ENCODE measurements around the gene UQCC2.

The UQCC2 gene

GRCh38 chr6:33696076-33696475 is 15.4 kb downstream of the UQCC2 start:
- no peak for DNase-seq (ENCODE audit: low read depth)
- TF ChIP-seq CTCF (conservative IDR thresholded peaks at IDR 0.05; ENCODE audit: low read depth, low read length), result no peak
- no peak overlapping the region for H3K4me3 ChIP-seq (ENCODE audit: low read depth, low read length)

- no peak for DNase-seq (ENCODE audit: low read depth)
- H3K4me3 ChIP-seq (ENCODE audit: low read depth, low read length), result no peak overlapping the region
- no peak for TF ChIP-seq CTCF (conservative IDR thresholded peaks at IDR 0.05; ENCODE audit: low read depth, low read length)
These were observed 16.0 kb downstream of the UQCC2 start for GRCh38 chr6:33695451-33695887.

- no peak overlapping the region for H3K4me3 ChIP-seq (ENCODE audit: low read depth, low read length)
- no peak for DNase-seq (ENCODE audit: low read depth)
- TF ChIP-seq CTCF (conservative IDR thresholded peaks at IDR 0.05; ENCODE audit: low read depth, low read length), result no peak
These were observed 16.5 kb downstream of the UQCC2 start for GRCh38 chr6:33694977-33695376.

GRCh38 chr6:33694401-33694931 is 17.0 kb downstream of the UQCC2 start:
- H3K4me3 ChIP-seq (ENCODE audit: low read depth, low read length), result no peak overlapping the region
- no peak for TF ChIP-seq CTCF (conservative IDR thresholded peaks at IDR 0.05; ENCODE audit: low read depth, low read length)
- peak; percentile 24 for DNase-seq (ENCODE audit: low read depth)

GRCh38 chr6:33693186-33694105 is 18.1 kb downstream of the UQCC2 start:
- H3K4me3 ChIP-seq (ENCODE audit: low read depth, low read length), result no peak overlapping the region
- no peak for TF ChIP-seq CTCF (conservative IDR thresholded peaks at IDR 0.05; ENCODE audit: low read depth, low read length)
- no peak for DNase-seq (ENCODE audit: low read depth)

DNA sequence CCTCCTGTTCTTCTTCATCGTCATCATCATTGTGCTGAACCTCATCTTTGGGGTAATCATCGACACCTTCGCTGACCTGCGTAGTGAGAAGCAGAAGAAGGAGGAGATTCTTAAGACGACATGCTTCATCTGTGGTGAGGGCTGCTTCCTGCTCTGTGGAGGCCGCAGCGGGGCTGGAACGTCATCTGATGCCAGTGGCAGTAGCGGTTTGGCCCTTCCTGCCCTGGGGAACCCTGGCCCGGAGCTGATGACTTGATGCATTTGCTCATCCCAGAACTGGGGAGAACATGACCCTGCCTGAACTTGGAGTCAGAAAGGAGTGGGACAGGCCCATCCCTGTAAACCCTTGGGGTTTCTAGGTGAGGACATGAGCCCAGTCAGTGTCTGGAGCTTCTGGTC is 18.7 kb downstream of the UQCC2 start:
- H3K4me3 ChIP-seq (ENCODE audit: low read depth, low read length), result no peak overlapping the region
- no peak for DNase-seq (ENCODE audit: low read depth)
- TF ChIP-seq CTCF (conservative IDR thresholded peaks at IDR 0.05; ENCODE audit: low read depth, low read length), result no peak
